B cell (primary cell): ENCODE measurements around the gene FLG2. TPM values are rescaled to one million over a fixed set of nuclear protein-coding genes. Genes with fewer than 3 reads are reported as not detected.

ENCODE experiments used
- ATAC-seq: fragments of 200-7000 bp; cut with Tn5 transposase; one replicate; pipeline ENCODE4 v1.10.0; 2021; ENCODE audit warnings: low read depth, mild to moderate bottlenecking, moderate number of reproducible peaks, moderate library complexity
- CTCF ChIA-PET: fragments of 350-600 bp; sonication (Branson Sonifier 250); formaldehyde crosslinking; loops from one replicate; lab custom pipeline; 2021; ENCODE audit warnings: antibody characterized with exemption, inconsistent platforms; lab: Charles Lee
- POLR2A ChIA-PET: fragments of 350-600 bp; sonication (Branson Sonifier 250); formaldehyde crosslinking; loops from one replicate; lab custom pipeline; 2021; ENCODE audit warnings: antibody characterized with exemption; lab: Charles Lee
- DNase-seq: peaks from one replicate; pipeline ENCODE4 v3.0.0; 2013
- H2AFZ ChIP-seq: 2 replicates; pipeline ENCODE4 v1.6.1; 2012; ENCODE audit warnings: mild to moderate bottlenecking, low read depth, low read length; ENCODE audit not compliant: insufficient read depth, poor library complexity, severe bottlenecking
- H3K27ac ChIP-seq, 2 donors: 1 replicate in 1 of 2; 2 replicates in 1 of 2; pipeline ENCODE4 v1.5.1; 2012 to 2013; ENCODE audit warnings: low read length in 2 of 2, mild to moderate bottlenecking in 2 of 2, moderate library complexity in 1 of 2
- H3K27me3 ChIP-seq, 4 experiments: fragments of 200-600 bp in 1 of 4; sonication (generic) in 1 of 4; replicated peaks in 1 of 4; 1 replicate in 2 of 4; 2 replicates in 2 of 4; pipeline versions ENCODE4 v1.6.1 to v1.7.0; 2013 to 2016; ENCODE audit warnings: low read length in 3 of 4, mild to moderate bottlenecking in 2 of 4, mixed read lengths in 1 of 4, moderate library complexity in 1 of 4; ENCODE audit not compliant: insufficient read depth in 4 of 4, control insufficient read depth in 3 of 4; ENCODE audit errors: control extremely low read depth in 1 of 4
- H3K36me3 ChIP-seq, 2 experiments: replicated peaks in 1 of 2; 1 replicate in 1 of 2; 2 replicates in 1 of 2; pipeline versions ENCODE4 v1.6.1 to v1.7.1; 2013; ENCODE audit warnings: low read length in 1 of 2; ENCODE audit not compliant: insufficient read depth in 2 of 2, control insufficient read depth in 1 of 2; ENCODE audit errors: control extremely low read depth in 1 of 2, extremely low read depth in 1 of 2
- H3K4me1 ChIP-seq, 2 donors: fragments of 200-600 bp in 1 of 2; sonication (generic) in 1 of 2; 1 replicate in 1 of 2; 2 replicates in 1 of 2; pipeline versions ENCODE4 v1.5.1 to v1.6.1; 2013 to 2017; ENCODE audit warnings: low read length in 2 of 2; ENCODE audit not compliant: control insufficient read depth in 2 of 2, insufficient read depth in 2 of 2
- H3K4me2 ChIP-seq: replicated peaks from 2 replicates; pipeline ENCODE3; 2012; ENCODE audit warnings: mild to moderate bottlenecking, low read depth, low read length; ENCODE audit not compliant: poor library complexity, severe bottlenecking
- H3K4me3 ChIP-seq, 5 experiments: fragments of 200-600 bp in 1 of 5; sonication (generic) in 1 of 5; 1 replicate in 3 of 5; 2 replicates in 2 of 5; pipeline versions ENCODE4 v1.5.1 to v1.7.0; 2011 to 2016; ENCODE audit warnings: low read length in 4 of 5, mild to moderate bottlenecking in 4 of 5, low read depth in 2 of 5, control low read depth in 1 of 5, moderate library complexity in 1 of 5; ENCODE audit not compliant: insufficient read depth in 1 of 5; ENCODE audit errors: control extremely low read depth in 1 of 5, extremely low read depth in 1 of 5
- H3K79me2 ChIP-seq: fragments of 200-600 bp; sonication (generic); one replicate; pipeline ENCODE4 v1.6.0; 2016; ENCODE audit warnings: low read length; ENCODE audit not compliant: control insufficient read depth, insufficient read depth
- H3K9ac ChIP-seq: fragments of 200-600 bp; sonication (generic); 2 replicates; pipeline ENCODE4 v1.6.1; 2017; ENCODE audit warnings: mild to moderate bottlenecking, low read length, moderate library complexity
- H3K9me3 ChIP-seq, 3 donors: one replicate each; pipeline versions ENCODE4 v1.6.1 to v1.7.1; 2013; ENCODE audit warnings: low read length in 2 of 3; ENCODE audit not compliant: control insufficient read depth in 2 of 3, insufficient read depth in 1 of 3; ENCODE audit errors: control extremely low read depth in 1 of 3
- H4K20me1 ChIP-seq: 2 replicates; pipeline ENCODE4 v1.6.0; 2012; ENCODE audit warnings: mild to moderate bottlenecking, low read length; ENCODE audit not compliant: insufficient read depth, control insufficient read depth, poor library complexity, severe bottlenecking
- H3K27ac Mint-ChIP-seq: one replicate; pipeline ENCODE4 v1.8.0; 2021; ENCODE audit warnings: mixed read lengths
- H3K27me3 Mint-ChIP-seq: one replicate; pipeline ENCODE4 v1.8.0; 2021; ENCODE audit warnings: mixed read lengths
- H3K4me1 Mint-ChIP-seq: one replicate; pipeline ENCODE4 v1.8.0; 2021; ENCODE audit warnings: mixed read lengths
- H3K4me3 Mint-ChIP-seq: one replicate; pipeline ENCODE4 v1.8.0; 2021; ENCODE audit warnings: mixed read lengths
- H3K9me3 Mint-ChIP-seq: one replicate; pipeline ENCODE4 v1.8.0; 2022; ENCODE audit warnings: mixed read lengths; ENCODE audit not compliant: insufficient read depth
- CTCF ChIP-seq: fragments of 200-600 bp; IDR thresholded peaks from one replicate; pipeline ENCODE4 v1.8.0; 2022; ENCODE audit warnings: antibody characterized with exemption, mild to moderate bottlenecking
- EZH2 ChIP-seq: IDR thresholded peaks from 2 replicates; pipeline ENCODE4 v1.6.1; 2012; ENCODE audit warnings: borderline replicate concordance, low read depth, mild to moderate bottlenecking, moderate library complexity, low read length; ENCODE audit not compliant: insufficient read depth, poor library complexity, severe bottlenecking
- WGBS: methylation state at CpG from one replicate; pipeline ENCODE4 v1.1.5; 2013; ENCODE audit warnings: missing lambda C conversion rate; ENCODE audit not compliant: insufficient coverage; 5-methylcytosine and 5-hydroxymethylcytosine counted together
- intact Hi-C: fragments of 100-400 bp; cut with micrococcal nuclease; formaldehyde crosslinking; loops from one replicate; pipeline ENCODE4 v1.10.0; 2022
- polyA plus RNA-seq: library from polyadenylated mRNA; depleted of rRNA; stranded (reverse); fragments of >200 nt; gene quantifications from 2 replicates; pipeline ENCODE4 v1.2.3, GENCODE V29; 2012
- total RNA-seq, 2 donors: library from RNA; stranded (reverse); fragments of 120-200 nt in 1 of 2; gene quantifications; 1 replicate in 1 of 2; 2 replicates in 1 of 2; pipeline versions ENCODE4 v1.2.3 to v1.2.4, GENCODE V29; 2013 to 2022

Gene FLG2
- total and polyA plus RNA-seq, 2 donors (not counting 1 experiment from before 2014, with no cell fraction given), result not detected

GRCh38 chr1:152394151-152394550 lies 34.3 kb upstream of the FLG2 start:
- Histone ChIP-seq H3K9me3 (no peaks in the 10 kb centered on the region), H4K20me1 (no peaks in the 10 kb centered on the region), H3K4me2 (no peak overlapping the region), H3K4me3 (no peak overlapping the region), H3K9ac (no peak overlapping the region), H3K27me3 (peaks cover 0 to 39% (median 5%) of the 10 kb centered on the region in 4 experiments), H3K36me3 (no peaks in the 10 kb centered on the region), H3K27ac (no peak overlapping the region), H3K4me1 (no peaks in the 10 kb centered on the region), H3K79me2 (no peaks in the 10 kb centered on the region), H2AFZ (no peak overlapping the region)
- H3K4me3 Mint-ChIP-seq, result no peak overlapping the region
- H3K27ac Mint-ChIP-seq, result no peak overlapping the region
- H3K4me1 Mint-ChIP-seq, result no peaks in the 10 kb centered on the region
- ChIA-PET POLR2A (no interaction called here), CTCF (interaction anchor here (0.6 kb wide), 1 partner anchor 70 kb away, joined by 3 read pairs; no protein-coding TSS in a partner anchor)
- TF ChIP-seq CTCF (no peak), EZH2 (no peak)
- intact Hi-C loops, result no loop called here
- H3K9me3 Mint-ChIP-seq, result no peaks in the 10 kb centered on the region
- no CpG with 5 or more reads among the region's 1 CpG for WGBS
- H3K27me3 Mint-ChIP-seq, result peaks cover 52% of the 10 kb centered on the region
- DNase-seq (no peak), ATAC-seq (no peak)

- ChIA-PET POLR2A (no interaction called here), CTCF (interaction anchor here (1.0 kb wide), 1 partner anchor 46 kb away, joined by 3 read pairs; no protein-coding TSS in a partner anchor)
- no peak overlapping the region for H3K27ac ChIP-seq
- Mint-ChIP-seq H3K4me1 (no peaks in the 10 kb centered on the region), H3K9me3 (no peaks in the 10 kb centered on the region), H3K27ac (no peak overlapping the region), H3K27me3 (peaks cover 61% of the 10 kb centered on the region), H3K4me3 (no peak overlapping the region)
- H4K20me1 ChIP-seq, result no peaks in the 10 kb centered on the region
- no peak overlapping the region for H3K4me2 ChIP-seq
- H3K4me1 ChIP-seq, result no peaks in the 10 kb centered on the region
- no peaks in the 10 kb centered on the region for H3K9me3 ChIP-seq
- DNase-seq, result no peak
- peaks cover 0 to 43% (median 3%) of the 10 kb centered on the region in 4 experiments for H3K27me3 ChIP-seq
- H3K79me2 ChIP-seq, result no peaks in the 10 kb centered on the region
- no peak overlapping the region for H3K4me3 ChIP-seq
- no peak overlapping the region for H2AFZ ChIP-seq
- no peak overlapping the region for H3K9ac ChIP-seq
- intact Hi-C loops, result no loop called here
- TF ChIP-seq CTCF (no peak), EZH2 (no peak)
- no peak for ATAC-seq
- WGBS, result no CpG with 5 or more reads among the region's 2 CpGs
- H3K36me3 ChIP-seq, result no peaks in the 10 kb centered on the region
Observed at GRCh38 chr1:152392909-152393308, 33.1 kb upstream of the FLG2 start.
